ENCODE data around the gene STRAP.

GRCh38 chr12:15868186-15868585 lies 14.0 kb upstream of the STRAP start:
- TF ChIP-seq, protein P1, sequence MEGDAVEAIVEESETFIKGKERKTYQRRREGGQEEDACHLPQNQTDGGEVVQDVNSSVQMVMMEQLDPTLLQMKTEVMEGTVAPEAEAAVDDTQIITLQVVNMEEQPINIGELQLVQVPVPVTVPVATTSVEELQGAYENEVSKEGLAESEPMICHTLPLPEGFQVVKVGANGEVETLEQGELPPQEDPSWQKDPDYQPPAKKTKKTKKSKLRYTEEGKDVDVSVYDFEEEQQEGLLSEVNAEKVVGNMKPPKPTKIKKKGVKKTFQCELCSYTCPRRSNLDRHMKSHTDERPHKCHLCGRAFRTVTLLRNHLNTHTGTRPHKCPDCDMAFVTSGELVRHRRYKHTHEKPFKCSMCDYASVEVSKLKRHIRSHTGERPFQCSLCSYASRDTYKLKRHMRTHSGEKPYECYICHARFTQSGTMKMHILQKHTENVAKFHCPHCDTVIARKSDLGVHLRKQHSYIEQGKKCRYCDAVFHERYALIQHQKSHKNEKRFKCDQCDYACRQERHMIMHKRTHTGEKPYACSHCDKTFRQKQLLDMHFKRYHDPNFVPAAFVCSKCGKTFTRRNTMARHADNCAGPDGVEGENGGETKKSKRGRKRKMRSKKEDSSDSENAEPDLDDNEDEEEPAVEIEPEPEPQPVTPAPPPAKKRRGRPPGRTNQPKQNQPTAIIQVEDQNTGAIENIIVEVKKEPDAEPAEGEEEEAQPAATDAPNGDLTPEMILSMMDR (IDR thresholded peaks at IDR 0.05), result no peak
- no peak for TF ChIP-seq EZH2 (IDR thresholded peaks at IDR 0.05; ENCODE audit: borderline replicate concordance, insufficient read depth, low read depth, low read length, poor library complexity, severe bottlenecking)

Measured in B cell (primary cell).